GM18498 (cell line): ENCODE data around the gene ZNF646.

Experiments
- ATAC-seq: cut with Tn5 transposase; IDR thresholded peaks from one replicate; pipeline ENCODE4 v1.9.1; 2021; ENCODE audit warnings: mild to moderate bottlenecking, moderate library complexity; ENCODE audit not compliant: unreplicated experiment

The ZNF646 gene

GRCh38 chr16:31108035-31108793 is 34.0 kb downstream of the ZNF646 start, which contains the start of gene BCKDK:
Gene BCKDK (plus strand): TSS chr16:31108386. CDS start chr16:31109224, 838 bp downstream.
- ATAC-seq = peak; percentile 84

GRCh38 chr16:31108794-31109558 is 34.8 kb downstream of the ZNF646 start:
- no peak for ATAC-seq

- ATAC-seq = no peak
Observed at GRCh38 chr16:31109622-31110021, 35.4 kb downstream of the ZNF646 start.

- no peak for ATAC-seq
Observed at GRCh38 chr16:31110106-31111034, 36.1 kb downstream of the ZNF646 start.

GRCh38 chr16:31111881-31112466 is 37.8 kb downstream of the ZNF646 start:
- ATAC-seq = no peak

GRCh38 chr16:31112711-31113110 is 38.5 kb downstream of the ZNF646 start:
- ATAC-seq = no peak

GRCh38 chr16:31113121-31114120 is 39.2 kb downstream of the ZNF646 start:
- no peak for ATAC-seq

GRCh38 chr16:31114468-31114867 is 40.2 kb downstream of the ZNF646 start:
- ATAC-seq = no peak

GRCh38 chr16:31117384-31118222 is 43.4 kb downstream of the ZNF646 start, which contains the start of gene KAT8:
Gene KAT8 (plus strand): TSS chr16:31117664. CDS start chr16:31117682, 18 bp downstream.
- ATAC-seq = peak; percentile 93

- ATAC-seq = no peak
Observed at GRCh38 chr16:31118223-31119155, 44.3 kb downstream of the ZNF646 start.

GRCh38 chr16:31120129-31120528 is 45.9 kb downstream of the ZNF646 start:
- ATAC-seq = no peak

GRCh38 chr16:31125844-31126243 is 51.6 kb downstream of the ZNF646 start:
- ATAC-seq = no peak

- no peak for ATAC-seq
Observed at GRCh38 chr16:31127182-31127581, 53.0 kb downstream of the ZNF646 start.

GRCh38 chr16:31128711-31129567 is 54.7 kb downstream of the ZNF646 start:
- ATAC-seq = no peak

GRCh38 chr16:31129568-31130335 is 55.5 kb downstream of the ZNF646 start:
- ATAC-seq = no peak
